DMS153 (cell line): ENCODE data around the gene HOMER3.
"Not testable (repeated sequence)": the region's sequence is repeated elsewhere in the genome, so short reads cannot be mapped to it uniquely, and the experiment has no call there.

Source experiments
- DNase-seq: peaks from one replicate; lab custom pipeline; 2025; lab: John Stamatoyannopoulos, UW

The HOMER3 gene

GRCh38 chr19:18952364-18953003 lies 11.5 kb upstream of the HOMER3 start:
- DNase-seq = not testable (repeated sequence)

DNA sequence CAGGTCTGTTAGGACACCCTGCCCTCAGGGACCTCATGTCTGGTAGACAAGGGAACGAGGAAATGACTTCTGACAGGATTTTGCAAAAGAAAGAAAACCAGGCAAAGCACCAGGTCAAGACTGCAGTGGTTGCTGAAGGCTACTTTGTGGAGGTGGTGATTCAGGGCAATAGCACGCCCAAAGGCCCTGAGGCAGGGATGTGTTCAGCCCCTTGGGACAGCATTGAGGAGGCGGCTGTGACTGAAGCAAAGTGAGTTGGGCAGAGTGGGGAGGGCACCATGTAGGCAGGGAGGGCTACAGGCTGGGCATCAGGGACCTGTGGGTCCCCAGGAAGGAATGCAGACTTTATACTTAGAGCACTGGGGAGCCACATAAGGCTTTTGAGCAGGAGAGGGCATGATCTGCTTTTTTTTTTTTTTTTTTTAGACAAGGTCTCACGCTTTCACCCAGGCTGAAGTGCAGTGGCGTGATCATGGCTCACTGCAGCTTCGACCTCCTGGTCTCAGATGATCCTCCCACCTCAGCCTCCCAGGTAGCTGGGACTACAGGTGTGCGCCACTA lies 10.8 kb upstream of the HOMER3 start:
- DNase-seq = no peak

GRCh38 chr19:18949858-18950257 lies 8.8 kb upstream of the HOMER3 start:
- no peak for DNase-seq

GRCh38 chr19:18948976-18949356 lies 7.9 kb upstream of the HOMER3 start:
- no peak for DNase-seq

GRCh38 chr19:18948075-18948975 lies 7.3 kb upstream of the HOMER3 start:
- DNase-seq = no peak

- no peak for DNase-seq
Observed at GRCh38 chr19:18946918-18947317, 5.9 kb upstream of the HOMER3 start.

DNA sequence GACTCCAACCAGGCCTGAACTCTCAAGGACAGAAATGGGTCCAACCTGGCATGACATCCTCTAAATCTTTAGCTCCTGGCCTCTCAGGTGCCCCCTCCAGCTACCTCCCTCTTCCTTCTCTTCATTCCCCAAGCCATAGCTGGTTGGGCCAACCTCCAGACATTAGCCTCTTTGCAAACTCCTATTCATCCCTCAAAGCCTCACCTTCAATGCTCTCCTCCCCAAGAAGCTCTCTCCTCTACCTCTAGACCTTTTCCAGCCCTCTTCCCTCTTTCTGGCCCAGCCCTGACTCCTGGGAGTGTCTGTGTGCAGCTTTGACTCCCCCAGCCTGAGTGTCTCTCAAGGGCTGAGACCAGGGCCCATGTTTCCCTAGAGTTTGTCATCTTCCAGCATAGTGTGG lies 5.3 kb upstream of the HOMER3 start:
- DNase-seq = no peak

DNA sequence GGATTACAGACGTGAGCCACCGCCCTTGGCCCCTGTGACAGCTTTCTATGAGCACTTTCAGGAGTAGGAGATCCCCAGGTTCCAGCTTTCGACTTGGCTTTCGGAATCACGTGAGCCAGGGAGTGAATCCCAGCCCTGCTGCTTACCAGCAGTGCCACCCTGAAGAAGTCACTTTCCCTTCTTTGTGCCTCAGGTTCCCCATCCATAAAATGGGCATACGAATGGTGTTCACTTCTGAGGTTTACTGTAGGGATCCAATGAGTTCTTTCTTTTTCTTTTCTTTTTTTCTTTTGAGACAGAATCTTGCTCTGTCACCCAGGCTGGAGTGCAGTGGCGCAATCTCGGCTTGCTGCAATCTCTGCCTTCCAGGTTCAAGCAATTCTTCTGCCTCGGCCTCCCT lies 4.3 kb upstream of the HOMER3 start:
- DNase-seq = no peak

DNA sequence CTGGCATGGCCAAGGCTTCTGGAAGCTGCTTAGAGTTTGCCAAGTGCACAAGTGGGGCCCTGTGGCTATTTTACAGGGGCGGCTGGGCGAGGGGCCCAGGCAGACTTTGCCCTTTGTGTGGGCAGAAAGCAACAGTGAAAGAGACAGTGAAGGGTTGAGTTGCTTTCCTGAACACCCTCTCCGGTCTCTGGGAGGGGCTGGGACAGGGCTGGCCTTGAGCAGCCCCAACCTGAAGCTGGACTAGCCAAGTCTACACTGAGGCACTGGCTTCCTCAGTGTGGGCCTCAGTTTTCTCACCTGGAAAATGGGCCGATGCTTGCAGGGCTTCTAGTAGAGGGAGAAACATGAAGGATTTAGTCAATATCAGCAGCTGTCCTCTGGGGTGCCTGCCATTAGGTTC lies 2.4 kb upstream of the HOMER3 start:
- DNase-seq = no peak

DNA sequence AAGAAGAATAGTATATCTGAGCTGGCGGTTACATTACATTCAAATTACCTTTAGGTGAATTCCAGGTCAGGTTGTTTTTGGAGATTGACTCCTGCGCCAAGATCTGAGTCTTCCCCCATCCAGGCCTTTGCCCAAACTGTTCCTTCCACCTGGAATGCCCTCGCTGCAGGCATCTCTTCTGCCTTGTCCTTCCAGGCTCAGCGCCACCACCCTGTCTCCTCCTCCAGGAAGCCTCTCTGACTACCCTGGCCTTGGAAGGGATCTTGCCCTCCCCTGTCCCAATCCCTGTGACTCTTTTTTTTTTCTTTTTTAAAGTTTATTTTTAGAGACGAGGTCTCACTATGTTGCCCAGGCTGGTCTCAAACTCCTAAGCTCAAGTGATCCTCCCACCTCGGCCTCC lies 1.7 kb upstream of the HOMER3 start:
- no peak for DNase-seq

DNA sequence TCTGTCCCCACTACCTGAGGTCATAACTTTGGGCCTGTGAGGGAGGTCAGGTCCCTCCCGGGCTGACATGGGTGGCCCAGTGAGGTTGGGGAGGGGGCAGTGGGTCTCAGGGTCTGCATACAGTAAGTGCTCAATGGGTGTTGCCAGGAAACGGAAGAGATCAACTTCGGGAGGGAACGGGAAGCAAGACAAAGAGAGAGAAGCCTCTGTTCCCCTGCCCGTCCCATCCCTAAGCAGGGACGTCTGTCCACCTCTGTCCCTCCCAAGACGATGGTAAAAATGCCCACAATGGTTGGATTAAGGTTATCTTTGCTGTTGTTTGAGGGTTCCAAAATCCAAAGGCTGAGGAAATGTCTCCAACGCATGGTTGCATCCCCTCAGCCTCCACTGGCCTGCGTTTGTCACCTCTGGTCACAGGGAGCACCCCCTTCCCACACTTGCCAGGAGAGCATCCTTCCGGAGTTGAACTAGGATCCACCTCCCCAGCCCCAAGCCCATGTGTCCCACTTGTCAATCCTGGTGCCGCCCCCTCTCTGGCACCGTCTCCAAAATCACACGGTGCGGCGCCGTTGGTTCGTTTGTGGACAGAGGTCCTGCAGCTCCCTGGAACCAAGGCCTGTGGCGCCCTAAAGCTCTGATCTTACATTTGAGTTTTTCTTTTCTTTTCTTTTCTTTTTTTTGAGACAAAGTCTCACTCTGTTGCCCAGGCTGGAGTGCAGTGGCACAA lies 774 bp upstream of the HOMER3 start:
- DNase-seq = no peak

DNA sequence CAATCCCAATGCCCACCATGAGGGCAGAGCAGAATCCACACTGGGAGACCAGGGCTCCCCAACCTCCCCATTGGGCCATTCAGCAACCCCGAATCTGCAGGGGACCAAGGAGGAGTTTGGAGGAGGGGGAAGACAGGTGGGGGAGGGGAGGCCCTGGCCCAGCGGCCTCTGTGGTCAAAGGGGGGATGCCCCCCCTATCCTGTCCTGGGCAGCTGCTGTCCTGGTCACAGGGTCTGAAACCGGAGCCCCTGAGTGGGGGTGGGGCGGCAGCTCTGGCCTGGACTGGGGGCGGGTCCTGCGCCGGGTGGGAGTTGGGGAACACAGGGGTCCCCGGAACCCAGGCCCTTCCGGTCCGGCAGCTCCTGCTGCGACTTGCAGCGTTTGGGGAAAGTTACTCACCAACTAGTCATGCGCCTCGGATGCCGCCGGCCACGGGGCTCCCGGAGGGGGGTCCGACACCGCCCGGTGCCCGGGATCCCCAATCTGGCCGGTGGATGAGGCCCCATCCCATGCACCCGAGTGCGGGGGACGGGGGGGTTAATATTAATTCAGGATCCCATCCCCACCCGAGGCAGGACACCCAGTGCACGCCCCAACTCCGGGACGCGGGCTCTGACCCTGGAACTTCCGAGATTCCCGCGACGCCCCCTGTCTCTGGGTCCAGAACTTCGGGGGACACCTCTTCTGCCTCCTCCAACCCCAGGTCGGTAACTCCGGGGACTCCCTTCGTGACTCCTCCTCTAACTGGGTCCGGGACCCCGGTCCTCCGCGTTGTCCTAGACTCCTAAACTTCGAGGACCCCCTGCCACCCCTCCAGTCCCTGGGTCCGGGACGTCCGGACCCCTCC lies 872 bp downstream of the HOMER3 start:
- no peak for DNase-seq

DNA sequence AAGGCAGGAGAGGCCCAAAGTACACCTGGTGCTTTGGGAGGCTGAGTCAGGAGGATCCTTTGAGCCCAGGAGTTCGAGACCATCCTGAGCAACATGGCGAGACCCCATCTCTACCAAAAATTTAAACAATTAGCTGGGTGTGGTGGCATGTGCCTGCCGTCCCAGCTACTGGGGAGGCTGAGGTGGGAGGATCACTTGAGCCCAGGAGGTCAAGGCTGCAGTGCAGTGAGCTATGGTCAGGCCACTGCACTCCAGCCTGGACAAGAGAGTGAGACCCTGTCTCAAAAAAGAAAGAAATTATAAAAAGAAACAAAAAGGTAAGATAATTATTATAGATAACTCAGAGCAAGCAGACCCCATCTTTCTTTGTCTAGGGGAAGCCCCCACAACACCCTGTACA lies 1.9 kb downstream of the HOMER3 start:
- no peak for DNase-seq

- DNase-seq = no peak
Observed at GRCh38 chr19:18933297-18933696, 7.7 kb downstream of the HOMER3 start.

DNA sequence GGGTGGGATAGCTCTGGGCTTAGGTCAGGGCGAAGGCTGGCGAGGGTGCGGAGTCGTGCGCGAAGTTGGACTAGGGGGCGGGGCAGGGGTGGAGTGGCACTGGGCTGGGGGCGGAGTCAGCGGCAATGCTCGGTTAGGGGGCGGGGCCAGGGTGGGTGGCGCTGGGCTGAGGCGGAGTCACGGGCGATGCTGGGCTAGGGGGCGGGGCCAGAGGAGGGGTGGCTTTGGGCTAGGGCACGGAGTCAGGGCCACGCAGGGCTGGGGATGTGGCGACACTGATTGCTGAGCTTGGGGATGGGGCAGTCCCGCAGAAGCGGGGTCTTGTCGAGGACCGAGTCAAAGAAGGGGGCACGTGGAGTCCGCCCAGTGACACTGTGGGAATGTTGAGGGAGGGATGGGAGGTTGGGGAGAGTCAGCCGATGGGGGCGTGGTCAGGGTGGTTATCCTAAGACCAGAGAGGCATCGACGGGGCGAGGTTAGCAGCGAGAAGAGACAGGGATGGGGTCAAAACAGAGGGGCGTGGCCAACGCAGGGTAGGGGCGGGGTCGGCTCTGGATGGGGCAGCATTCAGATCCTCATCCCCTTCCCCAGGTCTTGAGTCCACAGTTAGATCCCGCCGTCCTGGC lies 8.7 kb downstream of the HOMER3 start:
- no peak for DNase-seq

GRCh38 chr19:18931316-18932162 lies 9.5 kb downstream of the HOMER3 start:
- DNase-seq = no peak

- DNase-seq = no peak
Observed at GRCh38 chr19:18929311-18929710, 11.7 kb downstream of the HOMER3 start.

- no peak for DNase-seq
Observed at GRCh38 chr19:18928018-18928805, 12.8 kb downstream of the HOMER3 start.

DNA sequence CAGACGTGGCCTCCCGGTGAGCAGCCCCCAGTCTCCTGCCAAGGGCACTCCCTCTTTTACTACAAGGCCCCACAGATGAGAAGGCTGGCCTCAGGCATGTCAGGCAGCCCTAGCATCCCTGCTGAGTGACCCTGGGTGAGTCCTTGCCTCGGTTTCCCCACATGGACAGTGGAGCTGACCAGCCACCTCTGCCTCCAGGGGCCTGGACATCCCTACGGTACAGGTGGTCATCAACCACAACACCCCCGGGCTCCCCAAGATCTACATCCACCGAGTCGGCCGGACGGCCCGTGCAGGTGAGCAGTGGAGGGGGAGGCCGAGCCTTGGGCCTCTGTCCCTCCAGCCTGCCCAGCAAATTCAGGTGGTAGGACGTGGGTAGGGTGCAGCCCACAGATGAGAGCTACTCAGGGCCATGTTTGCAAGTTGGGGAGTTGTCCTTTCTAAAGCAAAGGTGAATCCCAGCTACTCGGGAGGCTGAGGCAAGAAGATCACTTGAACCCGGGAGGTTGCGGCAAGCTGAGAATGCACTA lies 16.3 kb downstream of the HOMER3 start:
- DNase-seq = no peak
